HG03342 (cell line): ENCODE measurements around the gene PHB1.
A peak's percentile ranks its signal among the peaks of the same experiment; 100 is the strongest.
"Not testable (repeated sequence)": the region's sequence is repeated elsewhere in the genome, so short reads cannot be mapped to it uniquely, and the experiment has no call there.

Experiments used
- ATAC-seq: cut with Tn5 transposase; IDR thresholded peaks from one replicate; pipeline ENCODE4 v1.9.1; 2021; ENCODE audit warnings: mild to moderate bottlenecking, moderate library complexity; ENCODE audit not compliant: unreplicated experiment

Gene PHB1

DNA sequence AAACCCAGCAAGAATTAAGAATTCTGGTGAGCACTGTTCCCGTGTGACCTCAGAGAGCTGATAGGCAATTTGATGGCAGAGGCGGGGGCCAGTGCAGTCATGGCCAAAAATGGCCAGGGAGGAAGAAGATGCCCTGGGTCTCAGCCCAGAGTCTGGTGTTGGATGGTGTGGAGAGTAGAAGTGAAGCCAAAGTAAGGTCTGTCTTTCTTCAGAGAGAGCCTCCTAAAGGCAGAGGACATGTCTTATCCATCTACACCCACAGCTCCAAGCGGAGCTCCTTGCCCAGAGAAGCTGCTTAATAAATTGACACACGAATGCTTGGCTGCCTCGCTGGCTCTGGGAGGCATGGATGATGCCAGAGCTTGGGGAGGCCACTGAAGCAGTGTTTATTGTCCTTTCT is 32.9 kb downstream of the PHB1 start:
- ATAC-seq = no peak

DNA sequence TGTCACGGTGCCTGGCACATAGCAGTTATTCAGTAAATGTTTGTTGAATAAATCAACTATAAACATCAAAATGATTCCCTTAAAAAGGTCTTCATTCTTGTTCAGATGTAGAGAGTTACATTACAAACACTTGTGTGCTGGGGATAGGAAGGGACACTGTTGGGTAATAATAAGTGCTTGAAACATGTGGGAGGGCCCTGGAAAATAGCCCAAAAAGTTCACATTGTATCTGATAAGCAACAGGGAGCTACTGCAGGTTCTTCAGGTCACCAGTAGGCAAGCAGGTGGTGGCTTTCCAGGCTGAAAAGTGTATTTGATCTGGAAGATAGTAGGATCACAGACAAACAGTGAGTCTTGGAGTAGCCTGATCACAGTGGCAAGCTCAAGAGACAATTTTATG is 33.6 kb downstream of the PHB1 start:
- ATAC-seq = no peak

- no peak for ATAC-seq
Observed at GRCh38 chr17:49379926-49380325, 34.8 kb downstream of the PHB1 start.

DNA sequence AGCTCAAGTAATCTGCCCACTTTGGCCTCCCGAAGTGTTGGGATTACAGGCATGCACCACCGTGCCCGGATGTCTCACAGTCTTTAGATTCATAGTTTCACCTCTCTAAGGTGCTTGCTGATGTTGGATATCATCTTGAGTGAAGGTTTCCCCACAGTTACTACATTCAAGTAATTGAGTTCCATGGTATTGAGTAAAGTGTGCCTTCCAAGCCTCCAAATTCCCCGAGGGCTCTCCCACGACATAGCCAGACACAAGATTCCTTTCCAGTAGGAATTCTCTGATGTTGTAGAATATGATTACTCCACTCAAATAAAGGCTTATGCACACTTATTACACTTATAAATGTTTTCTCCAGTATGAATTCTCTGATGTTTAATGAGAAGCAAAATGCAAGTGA is 36.4 kb downstream of the PHB1 start:
- no peak for ATAC-seq

GRCh38 chr17:49375544-49375943 is 39.1 kb downstream of the PHB1 start:
- no peak for ATAC-seq

DNA sequence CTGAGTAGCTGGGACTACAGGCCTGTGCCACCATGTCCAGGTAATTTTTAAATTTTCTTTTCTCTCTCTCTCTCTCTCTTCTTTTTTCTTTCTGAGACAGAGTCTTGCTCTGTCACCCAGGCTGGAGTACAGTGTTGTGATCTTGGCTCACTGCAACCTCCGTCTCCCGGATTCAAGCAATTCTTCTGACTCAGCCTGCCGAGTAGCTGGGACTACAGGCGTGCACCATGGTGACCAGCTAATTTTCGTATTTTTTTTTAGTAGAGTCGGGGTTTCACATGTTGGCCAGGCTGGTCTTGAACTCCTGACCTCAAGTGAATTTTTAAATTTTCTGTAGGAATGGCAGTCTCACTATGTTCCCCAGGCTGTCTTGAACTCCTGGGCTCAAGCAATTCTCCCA is 41.6 kb downstream of the PHB1 start:
- no peak for ATAC-seq

DNA sequence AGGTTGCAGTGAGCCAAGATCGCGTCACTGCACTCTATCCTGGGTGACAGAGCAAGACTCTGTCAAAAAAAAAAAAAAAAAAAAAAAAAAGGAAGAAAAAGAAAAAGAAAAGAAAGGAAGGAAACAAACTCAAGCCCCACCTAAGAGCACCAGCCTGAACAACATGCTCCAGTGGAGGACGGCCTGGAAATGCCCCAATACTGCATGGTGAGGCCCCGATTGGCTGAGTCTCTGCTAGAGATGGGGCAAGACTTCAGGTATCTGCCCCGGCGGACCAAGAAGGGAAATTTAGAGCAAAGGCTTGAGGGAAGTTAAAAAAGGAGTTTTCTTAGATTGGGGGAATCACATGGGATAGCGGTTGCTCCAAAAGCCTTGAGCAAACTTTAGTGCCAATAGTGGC is 42.3 kb downstream of the PHB1 start:
- no peak for ATAC-seq

- no peak for ATAC-seq
Observed at GRCh38 chr17:49370971-49371834, 43.5 kb downstream of the PHB1 start.

GRCh38 chr17:49369760-49370159 is 44.9 kb downstream of the PHB1 start:
- ATAC-seq = no peak

- ATAC-seq = no peak
Observed at GRCh38 chr17:49369089-49369488, 45.6 kb downstream of the PHB1 start.

GRCh38 chr17:49365667-49366066 is 49.0 kb downstream of the PHB1 start:
- no peak for ATAC-seq

DNA sequence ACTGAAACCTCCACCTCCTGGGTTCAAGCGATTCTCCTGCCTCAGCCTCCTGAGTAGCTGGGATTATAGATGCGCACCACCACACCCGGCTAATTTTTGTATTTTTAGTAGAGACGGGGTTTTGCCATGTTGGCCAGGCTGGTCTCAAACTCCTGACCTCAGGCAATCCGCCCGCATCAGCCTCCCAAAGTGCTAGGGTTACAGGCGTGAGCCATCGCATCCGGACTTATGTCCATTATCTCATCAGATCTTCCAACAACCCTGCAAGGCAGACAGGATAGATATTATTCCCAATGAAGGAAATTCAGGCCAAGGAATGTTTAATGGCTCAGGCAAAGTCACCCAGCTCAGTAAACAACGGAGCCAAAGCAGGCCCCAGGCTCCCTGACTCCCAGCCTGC is 49.6 kb downstream of the PHB1 start:
- not testable (repeated sequence) for ATAC-seq

GRCh38 chr17:49364119-49364518 is 50.6 kb downstream of the PHB1 start:
- ATAC-seq = no peak

DNA sequence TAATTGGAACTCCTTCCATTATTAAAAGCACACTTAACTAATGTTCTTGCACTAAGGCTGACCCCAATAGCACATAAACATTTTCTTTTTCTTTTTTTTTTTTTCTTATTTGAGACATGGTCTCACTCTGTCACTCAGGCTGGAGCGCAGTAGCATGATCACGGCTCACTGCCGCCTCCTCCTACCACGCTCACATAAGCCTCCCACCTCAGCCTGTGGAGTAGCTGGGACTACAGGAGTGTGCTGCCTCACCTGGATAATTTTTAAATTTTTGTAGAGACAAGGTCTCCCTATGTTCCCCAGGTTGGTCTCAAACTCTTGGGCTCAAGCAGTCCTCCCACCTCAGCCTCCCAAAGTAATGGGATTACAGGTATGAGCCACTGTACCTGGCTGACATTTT is 51.4 kb downstream of the PHB1 start:
- no peak for ATAC-seq

DNA sequence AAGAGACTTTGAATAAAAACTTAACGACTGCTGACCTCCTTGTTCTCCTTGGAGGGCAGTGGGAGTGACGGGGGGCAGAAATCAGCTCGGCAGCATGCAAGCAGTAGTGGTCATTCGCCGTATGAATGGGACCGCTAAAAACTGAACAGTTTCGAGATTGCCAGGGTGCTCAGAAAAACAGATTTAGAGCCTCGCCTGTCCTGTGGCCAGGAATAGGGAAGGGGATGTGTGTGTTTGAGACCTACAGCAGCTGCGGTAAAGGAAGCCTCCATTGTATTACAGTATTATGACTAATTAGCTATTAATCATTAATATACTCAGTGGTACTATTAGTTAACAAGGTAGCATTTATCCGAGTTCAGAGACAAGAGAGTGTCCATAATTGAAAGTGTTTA is 52.0 kb downstream of the PHB1 start:
- ATAC-seq = no peak

- peak; percentile 68 for ATAC-seq
Observed at GRCh38 chr17:49361902-49362722, 52.6 kb downstream of the PHB1 start, which contains the start of gene ZNF652. ZNF652 (minus strand) TSS chr17:49362250; CDS start chr17:49317725, 44,525 bp downstream.

- peak; percentile 15 for ATAC-seq
Observed at GRCh38 chr17:49361129-49361901, 53.4 kb downstream of the PHB1 start.

DNA sequence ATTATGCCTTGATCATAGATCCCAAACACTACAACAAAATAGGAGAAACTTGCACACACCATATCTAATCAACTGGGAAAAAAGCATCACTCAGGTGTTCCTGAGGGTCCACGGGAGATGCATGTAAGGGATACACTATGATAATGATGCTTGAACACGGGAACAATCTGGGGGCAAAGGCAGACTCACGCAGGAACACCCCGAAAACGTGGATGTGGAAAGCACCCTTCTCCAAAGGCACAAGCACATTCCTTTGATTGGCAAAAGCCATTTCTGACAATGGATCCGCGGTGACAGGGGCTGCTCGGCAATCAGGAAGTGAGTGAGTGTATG is 53.9 kb downstream of the PHB1 start:
- no peak for ATAC-seq

DNA sequence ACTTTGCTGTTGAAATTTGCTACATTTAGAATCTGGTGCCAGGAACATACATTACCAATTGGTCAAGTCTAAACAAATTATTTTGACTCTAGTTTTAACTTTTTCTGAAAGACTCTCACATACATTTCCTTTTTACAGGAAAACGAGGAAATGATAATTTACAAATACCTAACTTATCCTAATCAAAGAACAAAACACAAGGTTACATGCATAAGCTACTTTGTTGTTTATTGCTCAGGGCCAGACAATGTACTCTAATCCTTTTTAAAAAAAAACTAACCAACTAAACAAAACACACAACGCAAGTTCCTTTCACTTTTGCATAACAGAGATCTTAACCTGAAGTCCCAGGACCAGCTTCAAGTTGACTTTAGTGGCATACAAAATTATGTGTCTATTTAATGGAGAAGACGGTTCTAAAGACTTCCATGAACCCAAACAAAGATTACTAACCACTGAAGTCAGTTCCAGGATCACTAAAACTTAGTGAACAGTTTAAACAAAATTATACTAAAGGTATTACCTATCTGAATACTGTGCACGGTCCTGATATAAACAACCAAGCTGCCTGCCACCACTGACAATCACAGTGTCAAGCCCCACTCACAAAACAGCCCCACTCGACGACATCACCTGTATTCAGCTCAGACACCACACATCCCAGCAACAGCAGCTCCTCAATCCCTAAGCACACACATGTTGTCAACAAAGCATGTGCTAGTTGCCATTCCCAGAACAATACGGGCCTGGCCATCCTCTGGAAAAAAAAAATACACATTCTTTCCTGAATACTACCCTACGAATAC is 54.5 kb downstream of the PHB1 start:
- no peak for ATAC-seq

GRCh38 chr17:49358641-49359247 is 55.9 kb downstream of the PHB1 start:
- no peak for ATAC-seq
